ENCODE results near the gene MCF2L. TPM values are rescaled to one million over a fixed set of nuclear protein-coding genes. Genes with fewer than 3 reads are reported as not detected.

MCF2L gene
- polyA plus RNA-seq, 1 donor from 2014 or later = 88.0 TPM

DNA sequence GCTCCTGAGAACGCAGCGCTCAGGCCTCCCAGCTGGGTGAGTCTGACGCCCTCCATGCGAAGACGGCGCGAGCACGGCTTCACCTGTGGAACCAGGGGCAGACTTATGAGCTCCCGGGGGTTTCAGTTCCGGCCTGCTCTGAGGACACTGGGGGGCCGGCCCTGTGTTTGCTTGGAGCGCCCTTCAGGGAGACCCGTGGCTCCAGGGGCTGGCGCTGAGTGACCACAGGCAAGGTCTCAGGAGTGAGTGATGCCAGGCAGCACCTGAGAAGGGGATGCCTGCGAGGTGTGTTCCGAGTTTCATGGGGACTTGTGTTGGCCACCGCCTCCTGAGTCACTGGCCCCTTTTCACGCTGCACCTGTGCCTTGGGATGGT, 4.5 kb downstream of the MCF2L start:
- Histone ChIP-seq H3F3A (ENCODE audit: insufficient read depth, low read length, poor library complexity, severe bottlenecking) (no peaks in the 10 kb centered on the region), H3K27ac (ENCODE audit: low read length) (no peak overlapping the region), H3K4me3 (ENCODE audit: low read length) (no peak overlapping the region), H4K20me1 (ENCODE audit: insufficient read depth) (no peaks in the 10 kb centered on the region), H3K9ac (ENCODE audit: low read length) (no peak overlapping the region), H3K27me3 (ENCODE audit: insufficient read depth, low read depth, low read length) (no peaks in the 10 kb centered on the region), H3K36me3 (ENCODE audit: insufficient read depth, low read length) (no peaks in the 10 kb centered on the region), H3K4me2 (ENCODE audit: low read length) (no peak overlapping the region), H3K9me2 (ENCODE audit: insufficient read depth, low read length) (no peaks in the 10 kb centered on the region), H3K79me2 (replicated peaks; ENCODE audit: insufficient read depth, low read length) (peaks cover 33% of the 10 kb centered on the region), H2AFZ (ENCODE audit: low read depth, low read length) (no peak overlapping the region), H3K9me3 (ENCODE audit: low read length) (peaks cover 3% of the 10 kb centered on the region)
- TF ChIP-seq SMC3 (conservative IDR thresholded peaks at IDR 0.05; ENCODE audit: poor library complexity) = no peak

DNA sequence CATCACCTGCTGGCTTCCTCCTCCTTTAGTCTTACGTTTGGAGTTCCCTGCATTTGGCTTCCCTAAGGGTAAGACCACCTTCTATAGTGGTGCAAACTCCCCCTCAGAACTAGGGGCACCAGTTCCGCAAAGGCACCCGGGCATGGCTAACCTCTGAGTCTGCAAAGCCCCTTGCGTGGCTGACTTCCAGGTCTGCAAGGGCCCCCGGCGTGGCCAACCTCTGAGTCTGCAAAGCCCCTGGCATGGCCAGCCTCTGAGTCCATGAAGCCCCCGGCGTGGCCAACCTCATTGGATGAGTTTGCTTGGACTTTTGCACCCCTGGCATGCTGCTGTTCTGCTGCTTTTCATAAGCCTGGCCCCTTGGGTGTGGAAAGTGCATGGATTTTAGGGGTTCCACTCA, 5.1 kb downstream of the MCF2L start:
- Histone ChIP-seq H3K36me3 (ENCODE audit: insufficient read depth, low read length) (no peaks in the 10 kb centered on the region), H3K4me3 (ENCODE audit: low read length) (no peak overlapping the region), H3K79me2 (replicated peaks; ENCODE audit: insufficient read depth, low read length) (peaks cover 33% of the 10 kb centered on the region), H3K9ac (ENCODE audit: low read length) (no peak overlapping the region), H3K27ac (ENCODE audit: low read length) (no peak overlapping the region), H3K27me3 (ENCODE audit: insufficient read depth, low read depth, low read length) (no peaks in the 10 kb centered on the region), H3K9me3 (ENCODE audit: low read length) (peaks cover 3% of the 10 kb centered on the region), H3K9me2 (ENCODE audit: insufficient read depth, low read length) (no peaks in the 10 kb centered on the region), H4K20me1 (ENCODE audit: insufficient read depth) (no peaks in the 10 kb centered on the region), H2AFZ (ENCODE audit: low read depth, low read length) (no peak overlapping the region), H3F3A (ENCODE audit: insufficient read depth, low read length, poor library complexity, severe bottlenecking) (no peaks in the 10 kb centered on the region), H3K4me2 (ENCODE audit: low read length) (no peak overlapping the region)
- TF ChIP-seq EZH2 (IDR thresholded peaks at IDR 0.05; ENCODE audit: borderline replicate concordance, insufficient read depth, low read length, poor library complexity, severe bottlenecking) = no peak
- TF ChIP-seq, protein P1, sequence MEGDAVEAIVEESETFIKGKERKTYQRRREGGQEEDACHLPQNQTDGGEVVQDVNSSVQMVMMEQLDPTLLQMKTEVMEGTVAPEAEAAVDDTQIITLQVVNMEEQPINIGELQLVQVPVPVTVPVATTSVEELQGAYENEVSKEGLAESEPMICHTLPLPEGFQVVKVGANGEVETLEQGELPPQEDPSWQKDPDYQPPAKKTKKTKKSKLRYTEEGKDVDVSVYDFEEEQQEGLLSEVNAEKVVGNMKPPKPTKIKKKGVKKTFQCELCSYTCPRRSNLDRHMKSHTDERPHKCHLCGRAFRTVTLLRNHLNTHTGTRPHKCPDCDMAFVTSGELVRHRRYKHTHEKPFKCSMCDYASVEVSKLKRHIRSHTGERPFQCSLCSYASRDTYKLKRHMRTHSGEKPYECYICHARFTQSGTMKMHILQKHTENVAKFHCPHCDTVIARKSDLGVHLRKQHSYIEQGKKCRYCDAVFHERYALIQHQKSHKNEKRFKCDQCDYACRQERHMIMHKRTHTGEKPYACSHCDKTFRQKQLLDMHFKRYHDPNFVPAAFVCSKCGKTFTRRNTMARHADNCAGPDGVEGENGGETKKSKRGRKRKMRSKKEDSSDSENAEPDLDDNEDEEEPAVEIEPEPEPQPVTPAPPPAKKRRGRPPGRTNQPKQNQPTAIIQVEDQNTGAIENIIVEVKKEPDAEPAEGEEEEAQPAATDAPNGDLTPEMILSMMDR (IDR thresholded peaks at IDR 0.05; ENCODE audit: poor library complexity, severe bottlenecking) = no peak
- no peak for TF ChIP-seq MXI1 (conservative IDR thresholded peaks at IDR 0.05; ENCODE audit: poor library complexity, severe bottlenecking)
- no peak for TF ChIP-seq POLR2AphosphoS5 (IDR thresholded peaks at IDR 0.05)
- TF ChIP-seq RAD21 (conservative IDR thresholded peaks at IDR 0.05) = no peak
- TF ChIP-seq EP300 (conservative IDR thresholded peaks at IDR 0.05; ENCODE audit: poor library complexity, severe bottlenecking) = no peak
- TF ChIP-seq, protein P2, sequence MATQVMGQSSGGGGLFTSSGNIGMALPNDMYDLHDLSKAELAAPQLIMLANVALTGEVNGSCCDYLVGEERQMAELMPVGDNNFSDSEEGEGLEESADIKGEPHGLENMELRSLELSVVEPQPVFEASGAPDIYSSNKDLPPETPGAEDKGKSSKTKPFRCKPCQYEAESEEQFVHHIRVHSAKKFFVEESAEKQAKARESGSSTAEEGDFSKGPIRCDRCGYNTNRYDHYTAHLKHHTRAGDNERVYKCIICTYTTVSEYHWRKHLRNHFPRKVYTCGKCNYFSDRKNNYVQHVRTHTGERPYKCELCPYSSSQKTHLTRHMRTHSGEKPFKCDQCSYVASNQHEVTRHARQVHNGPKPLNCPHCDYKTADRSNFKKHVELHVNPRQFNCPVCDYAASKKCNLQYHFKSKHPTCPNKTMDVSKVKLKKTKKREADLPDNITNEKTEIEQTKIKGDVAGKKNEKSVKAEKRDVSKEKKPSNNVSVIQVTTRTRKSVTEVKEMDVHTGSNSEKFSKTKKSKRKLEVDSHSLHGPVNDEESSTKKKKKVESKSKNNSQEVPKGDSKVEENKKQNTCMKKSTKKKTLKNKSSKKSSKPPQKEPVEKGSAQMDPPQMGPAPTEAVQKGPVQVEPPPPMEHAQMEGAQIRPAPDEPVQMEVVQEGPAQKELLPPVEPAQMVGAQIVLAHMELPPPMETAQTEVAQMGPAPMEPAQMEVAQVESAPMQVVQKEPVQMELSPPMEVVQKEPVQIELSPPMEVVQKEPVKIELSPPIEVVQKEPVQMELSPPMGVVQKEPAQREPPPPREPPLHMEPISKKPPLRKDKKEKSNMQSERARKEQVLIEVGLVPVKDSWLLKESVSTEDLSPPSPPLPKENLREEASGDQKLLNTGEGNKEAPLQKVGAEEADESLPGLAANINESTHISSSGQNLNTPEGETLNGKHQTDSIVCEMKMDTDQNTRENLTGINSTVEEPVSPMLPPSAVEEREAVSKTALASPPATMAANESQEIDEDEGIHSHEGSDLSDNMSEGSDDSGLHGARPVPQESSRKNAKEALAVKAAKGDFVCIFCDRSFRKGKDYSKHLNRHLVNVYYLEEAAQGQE (IDR thresholded peaks at IDR 0.05; ENCODE audit: borderline replicate concordance) = no peak
- TF ChIP-seq SMC3 (conservative IDR thresholded peaks at IDR 0.05; ENCODE audit: poor library complexity) = no peak
- no peak for TF ChIP-seq TAF1 (IDR thresholded peaks at IDR 0.05; ENCODE audit: low read depth)

DNA sequence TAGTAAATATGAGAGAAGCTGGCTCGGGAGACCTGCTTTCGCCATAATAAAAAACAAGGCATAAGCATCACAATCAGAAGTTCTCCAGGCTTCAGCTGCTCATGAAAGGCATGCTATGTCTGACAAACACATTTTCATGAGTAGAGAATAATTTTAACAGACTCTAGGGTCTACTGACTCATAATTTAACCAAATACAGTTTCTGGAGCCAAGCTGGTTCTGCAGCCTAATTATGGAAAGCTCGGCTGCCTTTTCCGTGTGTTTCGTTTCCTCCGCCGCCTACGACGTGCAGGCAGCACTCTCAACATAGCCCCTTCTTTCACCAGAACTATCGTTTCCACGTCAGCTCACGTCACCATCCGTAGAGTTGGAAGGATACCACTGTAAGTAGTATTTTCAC, 5.7 kb downstream of the MCF2L start:
- Histone ChIP-seq H3K79me2 (replicated peaks; ENCODE audit: insufficient read depth, low read length) (peaks cover 33% of the 10 kb centered on the region), H3F3A (ENCODE audit: insufficient read depth, low read length, poor library complexity, severe bottlenecking) (no peaks in the 10 kb centered on the region), H3K27ac (ENCODE audit: low read length) (no peak overlapping the region), H3K36me3 (ENCODE audit: insufficient read depth, low read length) (no peaks in the 10 kb centered on the region), H2AFZ (ENCODE audit: low read depth, low read length) (no peak overlapping the region), H3K9me2 (ENCODE audit: insufficient read depth, low read length) (no peaks in the 10 kb centered on the region), H3K4me2 (ENCODE audit: low read length) (no peak overlapping the region), H4K20me1 (ENCODE audit: insufficient read depth) (no peaks in the 10 kb centered on the region), H3K27me3 (ENCODE audit: insufficient read depth, low read depth, low read length) (no peaks in the 10 kb centered on the region), H3K9ac (ENCODE audit: low read length) (no peak overlapping the region), H3K9me3 (ENCODE audit: low read length) (peaks cover 3% of the 10 kb centered on the region), H3K4me3 (ENCODE audit: low read length) (no peak overlapping the region)
- TF ChIP-seq, protein P2 (IDR thresholded peaks at IDR 0.05; ENCODE audit: borderline replicate concordance) = no peak
- TF ChIP-seq EZH2 (IDR thresholded peaks at IDR 0.05; ENCODE audit: borderline replicate concordance, insufficient read depth, low read length, poor library complexity, severe bottlenecking) = no peak
- TF ChIP-seq EP300 (conservative IDR thresholded peaks at IDR 0.05; ENCODE audit: poor library complexity, severe bottlenecking) = no peak
- TF ChIP-seq, protein P1 (IDR thresholded peaks at IDR 0.05; ENCODE audit: poor library complexity, severe bottlenecking) = no peak
- TF ChIP-seq POLR2AphosphoS5 (IDR thresholded peaks at IDR 0.05) = no peak
- TF ChIP-seq TAF1 (IDR thresholded peaks at IDR 0.05; ENCODE audit: low read depth) = no peak
- no peak for TF ChIP-seq MXI1 (conservative IDR thresholded peaks at IDR 0.05; ENCODE audit: poor library complexity, severe bottlenecking)

All from neural cell (in vitro differentiated cells).